Measurements from ENCODE around the gene PITX3.

- no peak for TF ChIP-seq POLR2AphosphoS5 (IDR thresholded peaks at IDR 0.05; ENCODE audit: low read depth)
- no peak for TF ChIP-seq CTCF (conservative IDR thresholded peaks at IDR 0.05; ENCODE audit: low read depth in 2 of 2)
- TF ChIP-seq EZH2 (IDR thresholded peaks at IDR 0.05; ENCODE audit: low read depth, unreplicated experiment) = no peak
- no peak for TF ChIP-seq JUNB (IDR thresholded peaks at IDR 0.05; ENCODE audit: unreplicated experiment)
- TF ChIP-seq EZH2phosphoT487 (IDR thresholded peaks at IDR 0.05; ENCODE audit: unreplicated experiment) = no peak
- TF ChIP-seq REST (IDR thresholded peaks at IDR 0.05; ENCODE audit: unreplicated experiment) = no peak
- no peak for TF ChIP-seq STAT1 (IDR thresholded peaks at IDR 0.05; ENCODE audit: unreplicated experiment)
- TF ChIP-seq CREB1 (CRISPR knock-in tag; IDR thresholded peaks at IDR 0.05; ENCODE audit: low read depth) = no peak
- TF ChIP-seq ZNF462 (CRISPR knock-in tag; IDR thresholded peaks at IDR 0.05) = no peak
These were observed 44.4 kb downstream of the PITX3 start for GRCh38 chr10:102196893-102197292.
